ENCODE results near the gene RIOK1. TPM values are rescaled to one million over a fixed set of nuclear protein-coding genes. Genes with fewer than 3 reads are reported as not detected.
A peak's percentile ranks its signal among the peaks of the same experiment; 100 is the strongest.

Gene RIOK1
- polyA plus RNA-seq, 3 donors: 7.7 to 14.6 (median 8.8) TPM

- peaks cover 73 to 99% of the 10 kb centered on the region in 2 donors for H3K36me3 ChIP-seq (replicated peaks in 1 of 2; ENCODE audit: control insufficient read depth in 1 of 2, insufficient read depth in 2 of 2, low read length in 2 of 2)
- H3K4me1 ChIP-seq (ENCODE audit: control insufficient read depth in 1 of 2, insufficient read depth in 2 of 2, low read length in 2 of 2): peaks cover 0 to 4% of the 10 kb centered on the region in 2 donors
- H3K4me1 Mint-ChIP-seq: peaks cover 11% of the 10 kb centered on the region
- H4K20me1 ChIP-seq (ENCODE audit: insufficient read depth, low read length): no peaks in the 10 kb centered on the region
- no peak overlapping the region for H3K4me3 ChIP-seq (replicated peaks in 1 of 3; ENCODE audit: low read depth in 2 of 3, low read length in 3 of 3)
- no peaks in the 10 kb centered on the region for H3K27me3 Mint-ChIP-seq (ENCODE audit: low read depth in 3 of 3)
- no peak overlapping the region for H2AFZ ChIP-seq (ENCODE audit: insufficient read depth, low read depth, low read length, poor library complexity, severe bottlenecking)
- H3K9ac ChIP-seq (ENCODE audit: insufficient read depth, low read length, poor library complexity, severe bottlenecking): no peak overlapping the region
- H3K36me3 Mint-ChIP-seq: peaks cover 74 to 78% of the 10 kb centered on the region in 2 donors
- intact Hi-C loops (cut with micrococcal nuclease): no loop called here
- H3K9me3 ChIP-seq (replicated peaks in 1 of 2; ENCODE audit: control insufficient read depth in 1 of 2, insufficient read depth in 1 of 2, low read length in 2 of 2): no peaks in the 10 kb centered on the region
- H3K79me2 ChIP-seq (ENCODE audit: insufficient read depth, low read length): no peaks in the 10 kb centered on the region
- H3K4me3 Mint-ChIP-seq: no peak overlapping the region
- peak; percentile 6 to 58 (median 43) for DNase-seq
- no peak overlapping the region for H3K4me2 ChIP-seq (replicated peaks; ENCODE audit: extremely low read depth, low read length, poor library complexity, severe bottlenecking)
- H3K27me3 ChIP-seq (ENCODE audit: control insufficient read depth in 2 of 2, insufficient read depth in 2 of 2, low read length in 2 of 2): no peaks in the 10 kb centered on the region
- WGBS (ENCODE audit: insufficient coverage): no CpG with 5 or more reads among the region's 1 CpG
- TF ChIP-seq CTCF (IDR thresholded peaks at IDR 0.05): no peak
- H3K9me3 Mint-ChIP-seq: no peaks in the 10 kb centered on the region
- peak overlapping the region in 1 of 2 donors; percentile 21 for H3K27ac ChIP-seq (ENCODE audit: low read depth in 1 of 2, low read length in 2 of 2)
- peak overlapping the region in 3 of 7 donors; percentile 19 to 46 (median 46) for H3K27ac Mint-ChIP-seq
Observed at GRCh38 chr6:7402716-7403115, 13.1 kb downstream of the RIOK1 start.

GRCh38 chr6:7404546-7404945, 14.9 kb downstream of the RIOK1 start:
- H2AFZ ChIP-seq (ENCODE audit: insufficient read depth, low read depth, low read length, poor library complexity, severe bottlenecking): no peak overlapping the region
- no peak overlapping the region for H3K4me2 ChIP-seq (replicated peaks; ENCODE audit: extremely low read depth, low read length, poor library complexity, severe bottlenecking)
- no peak overlapping the region for H3K4me3 ChIP-seq (replicated peaks in 1 of 3; ENCODE audit: low read depth in 2 of 3, low read length in 3 of 3)
- Mint-ChIP-seq H3K9me3 (no peaks in the 10 kb centered on the region), H3K4me1 (peaks cover 11% of the 10 kb centered on the region), H3K4me3 (no peak overlapping the region), H3K27ac (peak overlapping the region in 1 of 7 donors; percentile 43), H3K27me3 (ENCODE audit: low read depth in 3 of 3) (no peaks in the 10 kb centered on the region), H3K36me3 (peaks cover 66 to 80% of the 10 kb centered on the region in 2 donors)
- WGBS (ENCODE audit: insufficient coverage): 94% methylated on average over 2 of the region's 5 CpGs
- H4K20me1 ChIP-seq (ENCODE audit: insufficient read depth, low read length): no peaks in the 10 kb centered on the region
- H3K36me3 ChIP-seq (replicated peaks in 1 of 2; ENCODE audit: control insufficient read depth in 1 of 2, insufficient read depth in 2 of 2, low read length in 2 of 2): peaks cover 73 to 99% of the 10 kb centered on the region in 2 donors
- intact Hi-C loops (cut with micrococcal nuclease): no loop called here
- no peaks in the 10 kb centered on the region for H3K9me3 ChIP-seq (replicated peaks in 1 of 2; ENCODE audit: control insufficient read depth in 1 of 2, insufficient read depth in 1 of 2, low read length in 2 of 2)
- H3K27me3 ChIP-seq (ENCODE audit: control insufficient read depth in 2 of 2, insufficient read depth in 2 of 2, low read length in 2 of 2): no peaks in the 10 kb centered on the region
- H3K9ac ChIP-seq (ENCODE audit: insufficient read depth, low read length, poor library complexity, severe bottlenecking): no peak overlapping the region
- peaks cover 0 to 4% of the 10 kb centered on the region in 2 donors for H3K4me1 ChIP-seq (ENCODE audit: control insufficient read depth in 1 of 2, insufficient read depth in 2 of 2, low read length in 2 of 2)
- no peak overlapping the region for H3K27ac ChIP-seq (ENCODE audit: low read depth in 1 of 2, low read length in 2 of 2)
- no peak for DNase-seq
- no peak for TF ChIP-seq CTCF (IDR thresholded peaks at IDR 0.05)
- H3K79me2 ChIP-seq (ENCODE audit: insufficient read depth, low read length): no peaks in the 10 kb centered on the region

Data from CD14-positive monocyte (primary cell).